Small intestine (tissue), 7 donors: ENCODE measurements around the gene C1QTNF9B. TPM values are rescaled to one million over a fixed set of nuclear protein-coding genes. Genes with fewer than 3 reads are reported as not detected.

Experiments used
- DNase-seq, 2 donors: peaks; one replicate each; pipeline versions ENCODE4 v3.0.0 to v3.0.0-alpha.2; 2013
- FAIRE-seq: peaks from 2 replicates; lab custom pipeline; 2012; peaks lifted over from hg19 to GRCh38; lab: Jason Lieb, UNC
- H3K27ac ChIP-seq, 3 donors: one replicate each; pipeline ENCODE4 v1.5.1; 2013; ENCODE audit warnings: low read length in 2 of 3, mild to moderate bottlenecking in 2 of 3, control low read depth in 1 of 3, inconsistent platforms in 1 of 3, low read depth in 1 of 3, moderate library complexity in 1 of 3
- H3K27me3 ChIP-seq, 3 donors: one replicate each; pipeline ENCODE4 v1.6.1; 2013; ENCODE audit warnings: low read length in 3 of 3, inconsistent platforms in 1 of 3; ENCODE audit not compliant: control insufficient read depth in 3 of 3, insufficient read depth in 3 of 3
- H3K36me3 ChIP-seq, 3 donors: one replicate each; pipeline ENCODE4 v1.6.1; 2013; ENCODE audit warnings: low read length in 3 of 3, inconsistent platforms in 1 of 3, low read depth in 1 of 3, mild to moderate bottlenecking in 1 of 3, moderate library complexity in 1 of 3; ENCODE audit not compliant: control insufficient read depth in 3 of 3, insufficient read depth in 2 of 3
- H3K4me1 ChIP-seq, 3 donors: one replicate each; pipeline ENCODE4 v1.6.1; 2013; ENCODE audit warnings: low read length in 2 of 3, inconsistent platforms in 1 of 3, low read depth in 1 of 3, mild to moderate bottlenecking in 1 of 3, moderate library complexity in 1 of 3; ENCODE audit not compliant: control insufficient read depth in 3 of 3, insufficient read depth in 2 of 3
- H3K4me3 ChIP-seq, 3 donors: one replicate each; pipeline ENCODE4 v1.5.1; 2013; ENCODE audit warnings: low read length in 3 of 3, control low read depth in 1 of 3, inconsistent platforms in 1 of 3, low read depth in 1 of 3, mild to moderate bottlenecking in 1 of 3, moderate library complexity in 1 of 3
- H3K9me3 ChIP-seq, 2 donors: one replicate each; pipeline ENCODE4 v1.6.1; 2013; ENCODE audit warnings: low read depth in 1 of 2, low read length in 1 of 2; ENCODE audit not compliant: control insufficient read depth in 2 of 2, insufficient read depth in 1 of 2
- WGBS, 3 donors: extraction: QIAGEN DNeasy Blood & Tissue Kit; methylation state at CpG; one replicate each; pipeline ENCODE4 v1.1.7; 2013; 5-methylcytosine and 5-hydroxymethylcytosine counted together
- polyA plus RNA-seq, 4 donors: library from polyadenylated mRNA; stranded (reverse) in 3 of 4; unstranded in 1 of 4; fragments of 200-250 nt in 3 of 4; fragments of 120-200 nt in 1 of 4; gene quantifications; one replicate each; pipeline versions ENCODE4 v1.2.1 to v1.2.3, GENCODE V29; 2013
- donor health status: healthy with polysubstance abuse.
- donor health status: control.
- donor health status: control.
- donor health status: Bipolar disorder and iron deficiency.
- donor health status: healthy.

Gene C1QTNF9B
- polyA plus RNA-seq, 4 donors, result 0.19 to 0.49 TPM; not detected in 2

- Histone ChIP-seq H3K27me3 (no peaks in the 10 kb centered on the region), H3K9me3 (peaks cover 0 to 3% of the 10 kb centered on the region in 2 donors), H3K4me3 (no peak overlapping the region), H3K4me1 (no peaks in the 10 kb centered on the region), H3K27ac (no peak overlapping the region), H3K36me3 (no peaks in the 10 kb centered on the region)
- DNase-seq (no peak), FAIRE-seq (no peak)
- 12 to 51% (median 22%) methylated on average over 1 of the region's 1 CpG for WGBS, 3 donors
Measured at GRCh38 chr13:23923031-23923430, 25.7 kb upstream of the C1QTNF9B start.

GRCh38 chr13:23922005-23922932 lies 25.0 kb upstream of the C1QTNF9B start:
- H3K9me3 ChIP-seq, result peaks cover 0 to 3% of the 10 kb centered on the region in 2 donors
- 69 to 76% (median 75%) methylated on average over 5 of the region's 5 CpGs for WGBS, 3 donors
- FAIRE-seq, result no peak
- H3K4me3 ChIP-seq, result no peak overlapping the region
- H3K36me3 ChIP-seq, result no peaks in the 10 kb centered on the region
- no peak for DNase-seq
- H3K27me3 ChIP-seq, result no peaks in the 10 kb centered on the region
- no peaks in the 10 kb centered on the region for H3K4me1 ChIP-seq
- no peak overlapping the region for H3K27ac ChIP-seq

GRCh38 chr13:23921451-23921888 lies 24.2 kb upstream of the C1QTNF9B start:
- Histone ChIP-seq H3K9me3 (peaks cover 0 to 3% of the 10 kb centered on the region in 2 donors), H3K4me1 (no peaks in the 10 kb centered on the region), H3K27me3 (no peaks in the 10 kb centered on the region), H3K36me3 (no peaks in the 10 kb centered on the region), H3K27ac (no peak overlapping the region), H3K4me3 (no peak overlapping the region)
- WGBS, 3 donors, result 6 to 16% (median 10%) methylated on average over 2 of the region's 2 CpGs
- peak; percentile 50 to 52 for DNase-seq
- no peak for FAIRE-seq

GRCh38 chr13:23919006-23919405 lies 21.7 kb upstream of the C1QTNF9B start:
- Histone ChIP-seq H3K9me3 (peaks cover 0 to 2% of the 10 kb centered on the region in 2 donors), H3K36me3 (no peaks in the 10 kb centered on the region), H3K4me1 (no peaks in the 10 kb centered on the region), H3K4me3 (no peak overlapping the region), H3K27me3 (no peaks in the 10 kb centered on the region), H3K27ac (no peak overlapping the region)
- no peak for DNase-seq
- no peak for FAIRE-seq
- 90 to 95% (median 93%) methylated on average over 1 of the region's 1 CpG for WGBS, 3 donors

GRCh38 chr13:23918208-23918607 lies 20.9 kb upstream of the C1QTNF9B start:
- WGBS, 3 donors, result 67 to 78% (median 72%) methylated on average over 2 of the region's 2 CpGs
- H3K27ac ChIP-seq, result no peak overlapping the region
- no peak for FAIRE-seq
- no peaks in the 10 kb centered on the region for H3K9me3 ChIP-seq
- no peaks in the 10 kb centered on the region for H3K27me3 ChIP-seq
- no peak for DNase-seq
- no peaks in the 10 kb centered on the region for H3K4me1 ChIP-seq
- no peak overlapping the region for H3K4me3 ChIP-seq
- H3K36me3 ChIP-seq, result no peaks in the 10 kb centered on the region

- H3K4me3 ChIP-seq, result no peak overlapping the region
- H3K27me3 ChIP-seq, result no peaks in the 10 kb centered on the region
- H3K27ac ChIP-seq, result no peak overlapping the region
- H3K36me3 ChIP-seq, result no peaks in the 10 kb centered on the region
- no peaks in the 10 kb centered on the region for H3K9me3 ChIP-seq
- DNase-seq, result no peak
- WGBS, 3 donors, result 59 to 89% (median 77%) methylated on average over 3 of the region's 3 CpGs
- FAIRE-seq, result no peak
- no peaks in the 10 kb centered on the region for H3K4me1 ChIP-seq
Measured at GRCh38 chr13:23915308-23915707, 18.0 kb upstream of the C1QTNF9B start.

GRCh38 chr13:23912469-23912868 lies 15.2 kb upstream of the C1QTNF9B start:
- 65 to 77% (median 68%) methylated on average over 1 of the region's 1 CpG for WGBS, 3 donors
- H3K27ac ChIP-seq, result no peak overlapping the region
- H3K36me3 ChIP-seq, result no peaks in the 10 kb centered on the region
- H3K9me3 ChIP-seq, result no peaks in the 10 kb centered on the region
- no peaks in the 10 kb centered on the region for H3K4me1 ChIP-seq
- H3K27me3 ChIP-seq, result no peaks in the 10 kb centered on the region
- H3K4me3 ChIP-seq, result no peak overlapping the region
- DNase-seq (no peak), FAIRE-seq (no peak)

- Histone ChIP-seq H3K27me3 (peaks cover 0 to 4% (median 0%) of the 10 kb centered on the region in 3 donors), H3K36me3 (no peaks in the 10 kb centered on the region), H3K9me3 (no peaks in the 10 kb centered on the region), H3K4me1 (no peaks in the 10 kb centered on the region), H3K27ac (no peak overlapping the region), H3K4me3 (no peak overlapping the region)
- DNase-seq (peak; percentile 36 to 61), FAIRE-seq (no peak)
Measured at GRCh38 chr13:23909606-23910005, 12.3 kb upstream of the C1QTNF9B start.
